NCI-H82 (cell line): ENCODE measurements around the gene PRG2.
A peak's percentile ranks its signal among the peaks of the same experiment; 100 is the strongest.
"Not testable (repeated sequence)": the region's sequence is repeated elsewhere in the genome, so short reads cannot be mapped to it uniquely, and the experiment has no call there.

ENCODE experiments used
- DNase-seq: peaks from one replicate; lab custom pipeline; 2025; lab: John Stamatoyannopoulos, UW

The PRG2 gene

GRCh38 chr11:57347336-57347735, 43.1 kb downstream of the PRG2 start:
- DNase-seq = no peak

DNA sequence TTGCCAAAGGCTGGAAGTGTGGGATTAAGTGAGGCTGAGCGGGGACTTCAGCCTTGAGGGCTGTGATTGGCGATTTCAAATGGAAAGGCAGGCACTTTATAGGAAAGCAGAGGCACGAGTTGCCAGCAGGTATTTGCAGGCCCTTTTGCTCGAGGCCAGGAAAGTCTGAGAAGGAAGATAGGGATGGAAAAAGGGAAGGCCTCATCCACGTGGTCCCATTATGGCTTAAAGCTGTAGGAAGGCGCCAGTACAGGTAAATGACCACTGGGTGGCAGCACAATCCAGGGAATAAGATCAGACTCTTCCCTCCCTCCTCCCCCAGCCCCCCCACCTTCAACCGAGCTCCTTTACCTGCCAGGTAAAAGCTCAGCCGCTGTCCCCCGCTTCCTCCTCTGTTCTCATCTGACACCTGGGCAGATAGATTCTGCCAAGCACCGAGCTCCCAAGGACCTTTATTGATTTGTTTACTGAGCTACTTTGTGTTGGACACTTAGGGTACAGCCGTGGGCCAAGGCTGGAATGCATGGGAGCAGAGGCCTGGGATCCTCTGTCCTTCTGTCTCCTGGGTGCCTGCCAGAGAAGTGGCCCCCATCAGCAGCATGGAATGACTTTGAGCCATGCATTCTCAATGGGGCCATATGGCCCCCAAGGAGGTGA, 44.8 kb downstream of the PRG2 start:
- peak; percentile 92 for DNase-seq

- DNase-seq = no peak
Observed at GRCh38 chr11:57344826-57345225, 45.6 kb downstream of the PRG2 start.

DNA sequence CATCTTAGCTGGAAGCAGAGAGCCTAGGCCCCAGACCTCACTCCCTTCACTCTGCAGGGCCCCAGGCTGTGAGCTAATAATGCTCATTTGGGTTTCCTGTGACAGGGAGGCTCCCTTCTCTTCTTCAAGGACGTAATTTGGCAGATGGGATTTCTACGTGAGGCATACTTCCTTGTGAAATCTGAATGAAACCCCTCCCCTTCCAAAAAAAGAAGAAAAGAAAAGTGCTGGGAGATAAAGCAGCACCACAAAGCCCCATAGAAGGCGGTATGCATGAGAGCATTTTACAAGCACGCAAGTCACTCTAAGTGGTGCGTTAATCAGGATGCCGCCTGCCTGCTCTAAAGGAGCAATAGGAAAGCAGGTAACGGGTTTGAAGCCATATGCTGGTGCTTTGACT, 46.6 kb downstream of the PRG2 start:
- peak; percentile 68 for DNase-seq

GRCh38 chr11:57342702-57343101, 47.7 kb downstream of the PRG2 start:
- DNase-seq = no peak

GRCh38 chr11:57341250-57341808, 49.1 kb downstream of the PRG2 start:
- DNase-seq = no peak

GRCh38 chr11:57340039-57340615, 50.3 kb downstream of the PRG2 start:
- DNase-seq = peak; percentile 91

DNA sequence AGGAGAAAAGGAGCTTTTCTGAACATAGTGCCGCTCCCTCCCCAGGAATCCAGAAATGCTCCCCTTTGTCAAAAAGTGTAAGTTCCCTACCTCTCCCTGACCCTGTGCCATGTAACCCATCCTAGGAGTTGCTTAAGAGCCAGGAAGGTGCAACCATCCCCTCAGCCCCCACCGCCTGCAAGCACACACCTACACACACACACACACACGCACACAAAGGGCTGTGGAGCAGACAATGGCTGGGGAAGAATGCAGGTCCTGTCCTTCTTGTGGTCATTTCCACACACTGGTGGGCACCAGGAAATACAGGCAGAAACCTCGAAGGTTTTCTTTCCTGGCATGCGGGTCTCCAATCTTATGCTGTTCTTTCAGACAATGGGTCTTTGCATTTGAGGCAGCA, 51.1 kb downstream of the PRG2 start:
- no peak for DNase-seq

GRCh38 chr11:57338142-57338541, 52.3 kb downstream of the PRG2 start, which contains the start of gene P2RX3:
Gene P2RX3 (plus strand): TSS chr11:57338352. CDS start chr11:57338551, 199 bp downstream.
- DNase-seq = peak; percentile 64

- DNase-seq = not testable (repeated sequence)
Observed at GRCh38 chr11:57336856-57337255, 53.6 kb downstream of the PRG2 start.
